Stimulated activated CD8-positive, alpha-beta memory T cell treated with anti-CD3 and anti-CD28 coated beads, Interleukin-4, amount 100 ng/mL, for 1 hour (primary cell): Measurements from ENCODE around the gene REL.

Experiments
- DNase-seq, 2 donors: peaks; one replicate each; pipeline ENCODE4 v3.0.0-alpha.2; 2020; ENCODE audit warnings: low read depth in 2 of 2, low spot score in 1 of 2

The REL gene

DNA sequence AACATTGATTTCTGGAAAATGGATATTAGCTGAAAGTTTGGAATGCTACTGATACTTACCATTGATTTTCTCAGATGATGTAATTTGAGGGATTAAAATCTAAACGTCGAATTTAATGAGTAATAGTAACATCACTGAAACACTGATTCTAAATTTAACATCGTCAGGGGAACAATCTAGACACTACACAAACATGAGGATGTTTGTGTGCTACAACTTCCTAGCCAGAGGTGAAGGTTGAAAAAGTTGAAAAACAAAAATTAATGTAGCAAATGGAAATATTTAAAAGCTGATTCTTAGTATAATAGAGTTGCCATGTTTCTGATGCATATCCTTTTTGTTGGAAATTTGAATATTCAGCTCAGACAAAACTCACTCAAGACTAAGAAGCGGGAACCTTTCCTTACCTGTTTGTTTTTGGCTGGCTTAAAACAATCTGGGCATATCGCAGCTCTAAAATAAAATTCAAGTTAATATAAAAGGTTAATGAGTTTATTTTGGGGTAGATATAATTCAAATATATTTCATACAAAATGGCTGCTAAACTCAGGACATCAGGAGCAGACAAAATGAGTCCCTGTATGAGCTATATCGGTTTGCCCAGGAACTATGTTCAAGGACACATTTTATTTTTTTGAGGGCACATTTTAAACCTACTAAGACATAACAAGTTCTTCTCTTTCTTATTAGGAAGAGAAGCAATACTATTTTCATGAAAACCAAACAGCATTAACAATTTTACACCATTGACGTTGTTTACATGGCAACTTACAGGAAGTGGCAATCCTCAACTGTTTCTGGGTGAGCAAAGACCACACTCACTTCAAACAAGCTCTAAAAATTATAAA is 83.5 kb downstream of the REL start:
- DNase-seq: no peak

DNA sequence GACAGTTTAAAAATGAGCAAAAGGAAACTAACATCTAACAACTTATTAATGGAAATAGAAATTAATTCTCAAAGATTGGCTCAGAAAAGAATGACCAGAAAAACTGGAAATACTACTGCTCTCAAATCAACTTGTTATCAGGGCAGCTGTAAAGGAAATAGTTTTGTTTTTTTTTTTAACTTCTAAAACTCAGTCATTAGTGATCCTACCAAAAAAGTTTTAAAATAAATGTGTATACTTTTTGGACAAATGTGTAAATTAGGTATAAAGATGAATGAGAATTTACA is 84.1 kb downstream of the REL start:
- DNase-seq: no peak

DNA sequence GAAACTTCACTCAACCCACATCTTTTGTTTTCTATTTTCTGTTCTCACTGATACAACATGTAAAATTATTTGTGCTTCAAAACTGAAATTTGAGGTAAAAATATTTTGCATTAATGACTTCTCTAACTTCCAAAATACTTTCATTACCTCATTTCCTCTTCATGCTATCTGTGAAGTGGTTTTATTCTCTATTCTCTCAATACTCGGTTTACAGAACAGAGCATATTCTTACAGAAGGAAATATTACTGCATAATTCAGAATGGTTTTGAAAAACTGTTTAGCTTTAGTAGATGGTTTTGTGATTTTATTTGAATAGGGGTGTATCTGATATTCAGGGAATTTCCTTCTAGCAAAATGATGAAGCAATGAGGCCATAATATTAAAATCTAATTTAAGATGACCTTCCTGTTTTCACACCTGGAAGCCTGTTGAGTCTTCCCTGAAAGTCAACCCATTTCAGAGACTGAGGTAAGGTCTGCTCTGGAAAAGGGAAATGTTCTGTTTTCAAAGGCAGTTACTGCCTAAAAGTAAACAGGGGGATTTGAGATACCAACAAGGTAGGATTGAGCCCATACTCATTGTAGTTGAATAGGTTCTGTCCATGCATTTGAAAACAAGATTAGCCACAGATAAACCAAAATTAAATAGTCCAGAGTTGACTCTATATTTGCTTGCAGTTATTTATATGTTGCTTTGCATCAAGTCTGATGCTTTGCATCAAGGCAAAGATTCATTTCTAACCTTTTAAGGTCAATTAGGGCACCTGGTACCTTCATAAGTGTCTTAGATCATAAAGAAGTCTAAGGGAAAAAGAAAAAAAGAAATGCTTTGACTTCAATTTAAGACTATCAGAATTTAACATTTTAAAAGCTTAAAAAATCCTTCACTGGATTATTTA is 85.4 kb downstream of the REL start:
- no peak for DNase-seq

DNA sequence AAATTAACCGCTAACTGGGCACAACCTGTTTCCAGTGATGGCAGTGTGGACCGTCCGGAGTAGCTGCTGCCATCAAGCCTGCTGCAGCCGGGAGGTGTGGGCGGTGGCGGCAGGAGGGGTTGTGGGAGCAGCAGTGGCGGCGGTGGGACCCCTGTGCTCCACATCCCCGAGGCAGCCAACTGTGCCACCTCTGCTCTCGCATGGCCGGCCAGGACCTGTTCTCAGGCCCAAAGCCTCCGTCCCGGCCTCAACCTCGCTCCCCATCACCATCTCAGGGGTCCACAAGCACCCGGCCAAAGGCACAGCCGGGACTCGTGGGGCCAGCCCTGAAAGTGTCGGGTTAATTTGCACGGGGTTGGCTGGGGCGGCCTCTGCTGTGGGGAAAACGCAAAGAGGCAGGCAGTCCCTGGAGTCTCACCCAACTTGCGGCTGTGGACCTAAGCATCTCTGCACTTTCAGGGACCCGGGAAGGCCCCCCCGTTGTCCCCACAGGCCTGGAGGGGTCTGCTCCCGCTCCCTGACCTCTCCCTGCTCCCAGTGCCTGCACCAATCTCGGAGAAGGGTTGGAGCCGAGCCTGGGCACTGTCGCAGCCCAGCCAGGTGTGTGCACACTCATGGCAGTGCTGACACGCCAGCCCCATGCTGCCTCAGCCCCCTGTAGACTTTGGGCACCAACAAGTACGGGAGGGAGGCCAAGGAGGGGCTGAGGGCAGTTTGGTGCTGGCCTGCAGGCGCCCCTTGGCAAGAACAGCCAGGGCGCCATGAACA is 91.7 kb downstream of the REL start:
- DNase-seq: no peak

DNA sequence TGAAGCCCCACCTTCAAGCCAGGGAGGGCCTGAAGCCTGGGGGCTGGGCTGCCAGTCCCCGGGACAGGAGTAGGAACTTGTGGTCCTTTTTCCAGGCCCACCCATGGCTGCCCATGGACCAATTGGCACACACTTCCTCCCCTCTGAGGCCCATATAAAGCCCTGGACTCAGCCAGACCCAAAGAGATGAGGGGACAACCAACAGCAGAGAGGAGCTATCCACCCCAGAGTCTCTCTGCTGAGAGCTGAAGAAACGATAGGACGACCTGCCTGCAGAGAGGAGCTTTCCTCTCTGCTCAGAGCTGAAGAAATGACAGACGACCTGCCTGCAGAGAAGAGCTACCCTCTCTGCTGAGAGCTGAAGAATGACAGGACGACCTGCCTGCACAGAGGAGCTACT is 92.3 kb downstream of the REL start:
- DNase-seq: no peak

DNA sequence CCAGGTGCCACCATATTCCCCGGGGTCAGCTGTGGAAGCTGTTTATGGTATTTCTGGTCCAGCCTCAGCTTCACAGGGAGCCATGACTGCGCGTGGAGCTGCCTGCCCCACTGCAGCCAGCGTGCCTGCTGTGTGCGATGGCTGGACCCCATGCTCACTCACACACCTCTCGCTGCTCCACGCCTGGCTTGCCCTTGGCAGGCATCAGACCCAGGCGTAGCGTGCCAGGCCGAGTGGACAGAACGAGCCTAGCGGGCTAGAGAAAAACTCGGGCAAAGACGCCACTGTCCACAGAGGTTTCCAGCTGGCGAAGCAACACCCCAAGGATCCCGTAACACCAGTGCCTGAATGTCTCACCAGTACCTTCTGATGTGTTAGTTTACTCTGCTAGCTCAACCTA is 93.3 kb downstream of the REL start:
- no peak for DNase-seq
